ENCODE measurements around the gene ABI3BP.

Gene ABI3BP

DNA sequence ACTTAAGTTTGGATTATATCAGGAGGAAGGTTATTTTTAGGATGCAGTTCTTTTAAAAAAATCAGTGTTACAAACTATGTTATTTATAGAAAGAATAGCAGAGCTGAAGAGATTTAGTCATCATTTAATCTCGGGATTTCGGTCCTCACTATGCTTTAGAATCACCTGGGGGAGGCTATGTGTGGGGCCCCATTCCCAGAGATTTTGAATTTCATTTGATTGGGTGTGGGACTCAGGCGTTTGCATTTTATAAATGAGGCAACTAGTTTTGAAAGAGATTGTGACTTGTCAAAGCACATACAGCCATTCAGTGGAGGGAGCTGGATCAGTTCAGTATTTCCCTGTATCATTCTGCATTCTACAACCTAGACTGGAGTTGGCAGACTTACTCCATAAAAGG lies 247.1 kb downstream of the ABI3BP start:
- no peaks in the 10 kb centered on the region for H3K4me1 ChIP-seq (ENCODE audit: low read length)
- H3K27me3 ChIP-seq (replicated peaks; ENCODE audit: insufficient read depth, low read length): no peaks in the 10 kb centered on the region
- H3K9me2 ChIP-seq (replicated peaks; ENCODE audit: insufficient read depth, low read length): no peaks in the 10 kb centered on the region
- H3F3A ChIP-seq (ENCODE audit: insufficient read depth, low read length): no peaks in the 10 kb centered on the region
- no peak overlapping the region for H3K4me2 ChIP-seq (ENCODE audit: low read depth, low read length)
- H3K4me3 ChIP-seq (ENCODE audit: low read length): no peak overlapping the region
- no peak overlapping the region for H3K9ac ChIP-seq (ENCODE audit: low read length)
- peaks cover 5% of the 10 kb centered on the region; the same call in 1 of the 2 replicates for H3K36me3 ChIP-seq (replicated peaks; ENCODE audit: insufficient read depth, low read length)
- no peaks in the 10 kb centered on the region for H3K9me3 ChIP-seq (replicated peaks; ENCODE audit: insufficient read depth, low read length)
- H4K20me1 ChIP-seq (ENCODE audit: insufficient read depth, low read length): no peaks in the 10 kb centered on the region
- H3K79me2 ChIP-seq (ENCODE audit: low read length): no peaks in the 10 kb centered on the region
- no peak overlapping the region for H2AFZ ChIP-seq (ENCODE audit: low read length)
- no peak overlapping the region for H3K27ac ChIP-seq (ENCODE audit: low read length)
- no peak for DNase-seq
- no peak for TF ChIP-seq EZH2 (optimal IDR thresholded peaks at IDR 0.05; ENCODE audit: low read depth, low read length)
- TF ChIP-seq EZH2phosphoT487 (IDR thresholded peaks at IDR 0.05; ENCODE audit: low read length): no peak
- TF ChIP-seq, protein P1, sequence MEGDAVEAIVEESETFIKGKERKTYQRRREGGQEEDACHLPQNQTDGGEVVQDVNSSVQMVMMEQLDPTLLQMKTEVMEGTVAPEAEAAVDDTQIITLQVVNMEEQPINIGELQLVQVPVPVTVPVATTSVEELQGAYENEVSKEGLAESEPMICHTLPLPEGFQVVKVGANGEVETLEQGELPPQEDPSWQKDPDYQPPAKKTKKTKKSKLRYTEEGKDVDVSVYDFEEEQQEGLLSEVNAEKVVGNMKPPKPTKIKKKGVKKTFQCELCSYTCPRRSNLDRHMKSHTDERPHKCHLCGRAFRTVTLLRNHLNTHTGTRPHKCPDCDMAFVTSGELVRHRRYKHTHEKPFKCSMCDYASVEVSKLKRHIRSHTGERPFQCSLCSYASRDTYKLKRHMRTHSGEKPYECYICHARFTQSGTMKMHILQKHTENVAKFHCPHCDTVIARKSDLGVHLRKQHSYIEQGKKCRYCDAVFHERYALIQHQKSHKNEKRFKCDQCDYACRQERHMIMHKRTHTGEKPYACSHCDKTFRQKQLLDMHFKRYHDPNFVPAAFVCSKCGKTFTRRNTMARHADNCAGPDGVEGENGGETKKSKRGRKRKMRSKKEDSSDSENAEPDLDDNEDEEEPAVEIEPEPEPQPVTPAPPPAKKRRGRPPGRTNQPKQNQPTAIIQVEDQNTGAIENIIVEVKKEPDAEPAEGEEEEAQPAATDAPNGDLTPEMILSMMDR (IDR thresholded peaks at IDR 0.05; ENCODE audit: low read length): no peak

DNA sequence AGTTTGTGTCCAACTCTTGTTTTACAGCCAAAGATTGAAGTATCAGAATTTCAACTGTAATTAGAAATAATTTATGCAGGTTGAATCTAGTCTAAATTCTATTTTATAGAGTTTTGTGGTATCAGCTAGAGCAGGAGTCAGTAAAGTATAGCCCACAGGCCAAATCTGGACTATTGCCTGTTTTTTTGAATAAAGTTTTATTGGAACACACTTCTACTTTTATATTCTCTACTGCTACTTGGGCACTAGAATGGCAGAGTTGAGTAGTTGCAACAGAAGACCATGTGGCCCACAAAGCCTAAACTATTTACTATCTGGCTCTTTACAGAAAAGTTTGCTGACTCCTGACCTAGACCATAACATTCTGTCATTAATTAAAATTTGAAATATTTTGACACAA lies 247.6 kb downstream of the ABI3BP start:
- no peak overlapping the region for H3K4me2 ChIP-seq (ENCODE audit: low read depth, low read length)
- H3F3A ChIP-seq (ENCODE audit: insufficient read depth, low read length): no peaks in the 10 kb centered on the region
- no peak overlapping the region for H2AFZ ChIP-seq (ENCODE audit: low read length)
- H3K79me2 ChIP-seq (ENCODE audit: low read length): no peaks in the 10 kb centered on the region
- H3K27me3 ChIP-seq (replicated peaks; ENCODE audit: insufficient read depth, low read length): no peaks in the 10 kb centered on the region
- no peak overlapping the region for H3K27ac ChIP-seq (ENCODE audit: low read length)
- H3K4me3 ChIP-seq (ENCODE audit: low read length): no peak overlapping the region
- H4K20me1 ChIP-seq (ENCODE audit: insufficient read depth, low read length): no peaks in the 10 kb centered on the region
- H3K36me3 ChIP-seq (replicated peaks; ENCODE audit: insufficient read depth, low read length): peaks cover 5% of the 10 kb centered on the region; the same call in 1 of the 2 replicates
- H3K9ac ChIP-seq (ENCODE audit: low read length): no peak overlapping the region
- H3K4me1 ChIP-seq (ENCODE audit: low read length): no peaks in the 10 kb centered on the region
- TF ChIP-seq, protein P1 (IDR thresholded peaks at IDR 0.05; ENCODE audit: low read length): no peak
- TF ChIP-seq EZH2phosphoT487 (IDR thresholded peaks at IDR 0.05; ENCODE audit: low read length) (no peak), EZH2 (optimal IDR thresholded peaks at IDR 0.05; ENCODE audit: low read depth, low read length) (no peak)
- no peaks in the 10 kb centered on the region for H3K9me3 ChIP-seq (replicated peaks; ENCODE audit: insufficient read depth, low read length)
- no peaks in the 10 kb centered on the region for H3K9me2 ChIP-seq (replicated peaks; ENCODE audit: insufficient read depth, low read length)
- DNase-seq: no peak

DNA sequence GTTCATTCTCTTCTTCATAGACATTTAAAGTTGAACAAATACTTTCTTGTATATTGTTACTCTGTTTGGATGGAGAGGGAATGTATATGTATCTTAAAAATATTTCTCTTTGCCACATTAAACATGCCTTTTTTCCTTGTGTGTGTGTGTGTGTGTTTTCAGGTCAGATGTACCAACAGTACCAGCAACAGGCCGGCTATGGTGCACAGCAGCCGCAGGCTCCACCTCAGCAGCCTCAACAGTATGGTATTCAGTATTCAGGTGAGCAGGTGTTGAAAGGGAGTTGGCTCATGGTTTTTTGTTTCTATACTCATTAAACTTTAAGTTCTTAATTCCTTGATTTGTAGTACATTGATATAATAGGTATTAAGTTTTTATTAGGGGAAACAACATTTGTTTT lies 248.6 kb downstream of the ABI3BP start:
- no peaks in the 10 kb centered on the region for H3F3A ChIP-seq (ENCODE audit: insufficient read depth, low read length)
- H3K9me2 ChIP-seq (replicated peaks; ENCODE audit: insufficient read depth, low read length): no peaks in the 10 kb centered on the region
- TF ChIP-seq, protein P1 (IDR thresholded peaks at IDR 0.05; ENCODE audit: low read length): no peak
- TF ChIP-seq EZH2phosphoT487 (IDR thresholded peaks at IDR 0.05; ENCODE audit: low read length): no peak
- no peak for TF ChIP-seq EZH2 (optimal IDR thresholded peaks at IDR 0.05; ENCODE audit: low read depth, low read length)
- no peaks in the 10 kb centered on the region for H3K27me3 ChIP-seq (replicated peaks; ENCODE audit: insufficient read depth, low read length)
- peaks cover 12% of the 10 kb centered on the region; the same call in 1 of the 2 replicates for H3K36me3 ChIP-seq (replicated peaks; ENCODE audit: insufficient read depth, low read length)
- no peaks in the 10 kb centered on the region for H3K9me3 ChIP-seq (replicated peaks; ENCODE audit: insufficient read depth, low read length)
- DNase-seq: no peak
- H4K20me1 ChIP-seq (ENCODE audit: insufficient read depth, low read length): no peaks in the 10 kb centered on the region
- no peak overlapping the region for H3K27ac ChIP-seq (ENCODE audit: low read length)
- no peak overlapping the region for H2AFZ ChIP-seq (ENCODE audit: low read length)
- H3K79me2 ChIP-seq (ENCODE audit: low read length): peaks cover 8% of the 10 kb centered on the region
- no peak overlapping the region for H3K4me2 ChIP-seq (ENCODE audit: low read depth, low read length)
- H3K9ac ChIP-seq (ENCODE audit: low read length): no peak overlapping the region
- no peak overlapping the region for H3K4me3 ChIP-seq (ENCODE audit: low read length)
- no peaks in the 10 kb centered on the region for H3K4me1 ChIP-seq (ENCODE audit: low read length)

Data from MM.1S (cell line).